Neural cell (in vitro differentiated cells): ENCODE results near the gene RBM6. TPM values are rescaled to one million over a fixed set of nuclear protein-coding genes. Genes with fewer than 3 reads are reported as not detected.

Experiments
- H2AFZ ChIP-seq: fragments of 200-600, 300-800 bp; sonication (generic), shearing (Covaris generic); 2 replicates; pipeline ENCODE4 v1.6.0; 2014; ENCODE audit warnings: low read depth, mild to moderate bottlenecking, antibody characterized with exemption, low read length, moderate library complexity
- H3F3A ChIP-seq: fragments of 200-600 bp; shearing (Covaris generic); 2 replicates; pipeline ENCODE4 v1.6.1; 2016; ENCODE audit warnings: mild to moderate bottlenecking, moderate library complexity, mixed read lengths, antibody characterized with exemption, low read length; ENCODE audit not compliant: insufficient read depth, poor library complexity, severe bottlenecking
- H3K27ac ChIP-seq: fragments of 200-600, 300-800 bp; sonication (generic), shearing (Covaris generic); 2 replicates; pipeline ENCODE4 v1.5.1; 2014; ENCODE audit warnings: mild to moderate bottlenecking, low read length, moderate library complexity
- H3K27me3 ChIP-seq: fragments of 300-800, 200-600 bp; sonication (generic), shearing (Covaris generic); 2 replicates; pipeline ENCODE4 v1.6.0; 2014; ENCODE audit warnings: mild to moderate bottlenecking, low read depth, low read length, moderate library complexity; ENCODE audit not compliant: insufficient read depth
- H3K36me3 ChIP-seq: fragments of 300-800, 200-600 bp; sonication (generic), shearing (Covaris generic); 2 replicates; pipeline ENCODE4 v1.5.1; 2014; ENCODE audit warnings: mild to moderate bottlenecking, antibody characterized with exemption, low read length, moderate library complexity; ENCODE audit not compliant: insufficient read depth
- H3K4me2 ChIP-seq: fragments of 300-800, 200-600 bp; sonication (generic), shearing (Covaris generic); 2 replicates; pipeline ENCODE4 v1.6.0; 2014; ENCODE audit warnings: mild to moderate bottlenecking, low read length
- H3K4me3 ChIP-seq: fragments of 300-800, 200-600 bp; sonication (generic), shearing (Covaris generic); 2 replicates; pipeline ENCODE4 v1.5.1; 2014; ENCODE audit warnings: mild to moderate bottlenecking, low read length, moderate library complexity
- H3K79me2 ChIP-seq: fragments of 200-600 bp; shearing (Covaris generic); replicated peaks from 2 replicates; pipeline ENCODE4 v1.6.0; 2014; ENCODE audit warnings: mild to moderate bottlenecking, low read length, moderate library complexity; ENCODE audit not compliant: insufficient read depth
- H3K9ac ChIP-seq: fragments of 300-800, 200-600 bp; sonication (generic), shearing (Covaris generic); 2 replicates; pipeline ENCODE4 v1.6.1; 2016; ENCODE audit warnings: mild to moderate bottlenecking, low read length, mixed read lengths
- H3K9me2 ChIP-seq: fragments of 200-600 bp; shearing (Covaris generic); 2 replicates; pipeline ENCODE4 v1.6.1; 2016; ENCODE audit warnings: mild to moderate bottlenecking, low read length, mixed read lengths; ENCODE audit not compliant: insufficient read depth
- H3K9me3 ChIP-seq: fragments of 200-600, 300-800 bp; sonication (generic), shearing (Covaris generic); 2 replicates; pipeline ENCODE4 v1.6.1; 2016; ENCODE audit warnings: mild to moderate bottlenecking, mixed run types, low read length, moderate library complexity, mixed read lengths
- H4K20me1 ChIP-seq: fragments of 200-600 bp; shearing (Covaris generic); 2 replicates; pipeline ENCODE4 v1.6.1; 2016; ENCODE audit warnings: mild to moderate bottlenecking, mixed run types; ENCODE audit not compliant: insufficient read depth
- EP300 ChIP-seq: fragments of 450-650 bp; conservative IDR thresholded peaks from 2 replicates; pipeline ENCODE4 v1.6.1; 2014; ENCODE audit warnings: antibody characterized with exemption, mild to moderate bottlenecking, moderate library complexity; ENCODE audit not compliant: poor library complexity, severe bottlenecking
- EZH2 ChIP-seq: fragments of 200-600, 300-800 bp; shearing (Covaris generic), sonication (generic); IDR thresholded peaks from 2 replicates; pipeline ENCODE4 v1.6.1; 2014; ENCODE audit warnings: antibody characterized with exemption, low read length, borderline replicate concordance, mild to moderate bottlenecking; ENCODE audit not compliant: insufficient read depth, poor library complexity, severe bottlenecking
- MXI1 ChIP-seq: fragments of 450-650 bp; conservative IDR thresholded peaks from 2 replicates; pipeline ENCODE4 v1.6.1; 2014; ENCODE audit warnings: antibody characterized with exemption, mild to moderate bottlenecking; ENCODE audit not compliant: poor library complexity, severe bottlenecking
- POLR2AphosphoS5 ChIP-seq: IDR thresholded peaks from 2 replicates; pipeline ENCODE4 v1.6.1; 2012
- RAD21 ChIP-seq: fragments of 450-650 bp; conservative IDR thresholded peaks from 2 replicates; pipeline ENCODE4 v1.6.1; 2014; ENCODE audit warnings: antibody characterized with exemption, mild to moderate bottlenecking, moderate library complexity
- SMC3 ChIP-seq: fragments of 450-650 bp; conservative IDR thresholded peaks from 2 replicates; pipeline ENCODE4 v1.6.1; 2014; ENCODE audit warnings: antibody characterized with exemption, mild to moderate bottlenecking, moderate library complexity; ENCODE audit not compliant: poor library complexity
- TAF1 ChIP-seq: IDR thresholded peaks from 2 replicates; pipeline ENCODE4 v1.6.1; 2012; ENCODE audit warnings: low read depth
- polyA plus RNA-seq: library from polyadenylated mRNA; depleted of rRNA; stranded (reverse); fragments of >200 nt; gene quantifications from 2 replicates; pipeline ENCODE4 v1.2.3, GENCODE V29; 2014
- TF ChIP-seq, protein P1 (sequence below): IDR thresholded peaks from 2 replicates; pipeline ENCODE4 v1.6.1; 2012; ENCODE audit warnings: borderline replicate concordance
- TF ChIP-seq, protein P2 (sequence below): fragments of 450-650 bp; IDR thresholded peaks from 2 replicates; pipeline ENCODE4 v1.5.1; 2014; ENCODE audit warnings: antibody characterized with exemption, mild to moderate bottlenecking, moderate library complexity; ENCODE audit not compliant: poor library complexity, severe bottlenecking

RBM6 gene
- polyA plus RNA-seq, 1 donor from 2014 or later: 177 TPM

DNA sequence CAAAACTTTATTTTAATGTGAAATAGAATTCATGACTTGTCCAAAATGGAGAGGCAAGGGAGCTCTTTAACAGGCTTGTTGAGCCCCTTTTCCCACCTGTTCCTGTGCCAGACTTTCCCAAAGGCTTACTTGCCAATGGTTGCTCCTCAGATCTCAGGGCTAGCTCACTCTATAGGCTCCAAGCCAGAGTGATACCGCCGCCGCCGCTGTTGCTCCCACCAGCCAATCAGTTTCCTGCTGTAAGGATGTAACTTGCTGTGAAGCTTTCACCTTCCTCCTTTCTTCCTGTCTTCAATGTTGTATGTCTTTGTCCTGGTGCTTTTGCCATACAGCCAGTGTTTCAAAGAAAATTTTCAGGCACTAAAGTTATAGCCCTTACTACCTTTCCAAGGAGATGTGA is 107.5 kb downstream of the RBM6 start (continued):
- TF ChIP-seq EZH2 (no peak), POLR2AphosphoS5 (no peak)

DNA sequence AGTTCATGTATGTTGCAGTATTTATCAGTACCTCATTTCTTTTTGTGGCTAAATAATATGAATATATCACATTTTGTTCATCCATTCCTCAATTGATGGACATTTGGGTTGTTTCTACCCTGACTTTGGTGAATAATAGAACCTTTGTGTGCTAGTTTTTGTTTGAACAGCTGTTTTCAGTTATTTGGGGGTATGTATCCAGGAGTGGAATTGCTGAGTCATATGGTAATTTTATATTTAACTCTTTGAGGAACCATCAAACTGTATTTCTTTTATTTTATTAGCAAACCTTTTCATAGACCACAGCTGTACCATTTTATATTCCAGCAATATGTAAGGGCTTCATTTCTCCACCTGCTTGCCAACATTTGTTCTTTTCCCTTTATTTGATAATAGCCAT is 110.4 kb downstream of the RBM6 start:
- Histone ChIP-seq H3K9ac (no peak overlapping the region), H3K36me3 (no peaks in the 10 kb centered on the region), H3K27me3 (no peaks in the 10 kb centered on the region), H2AFZ (no peak overlapping the region), H3K4me3 (no peak overlapping the region), H3K27ac (no peak overlapping the region), H3K4me2 (no peak overlapping the region), H3K79me2 (no peaks in the 10 kb centered on the region), H4K20me1 (no peaks in the 10 kb centered on the region), H3K9me3 (no peaks in the 10 kb centered on the region), H3K9me2 (no peaks in the 10 kb centered on the region), H3F3A (no peaks in the 10 kb centered on the region)
- TF ChIP-seq EZH2 (no peak), EP300 (no peak), SMC3 (no peak), MXI1 (no peak), TAF1 (no peak), POLR2AphosphoS5 (no peak), RAD21 (no peak)
- TF ChIP-seq, protein P1, sequence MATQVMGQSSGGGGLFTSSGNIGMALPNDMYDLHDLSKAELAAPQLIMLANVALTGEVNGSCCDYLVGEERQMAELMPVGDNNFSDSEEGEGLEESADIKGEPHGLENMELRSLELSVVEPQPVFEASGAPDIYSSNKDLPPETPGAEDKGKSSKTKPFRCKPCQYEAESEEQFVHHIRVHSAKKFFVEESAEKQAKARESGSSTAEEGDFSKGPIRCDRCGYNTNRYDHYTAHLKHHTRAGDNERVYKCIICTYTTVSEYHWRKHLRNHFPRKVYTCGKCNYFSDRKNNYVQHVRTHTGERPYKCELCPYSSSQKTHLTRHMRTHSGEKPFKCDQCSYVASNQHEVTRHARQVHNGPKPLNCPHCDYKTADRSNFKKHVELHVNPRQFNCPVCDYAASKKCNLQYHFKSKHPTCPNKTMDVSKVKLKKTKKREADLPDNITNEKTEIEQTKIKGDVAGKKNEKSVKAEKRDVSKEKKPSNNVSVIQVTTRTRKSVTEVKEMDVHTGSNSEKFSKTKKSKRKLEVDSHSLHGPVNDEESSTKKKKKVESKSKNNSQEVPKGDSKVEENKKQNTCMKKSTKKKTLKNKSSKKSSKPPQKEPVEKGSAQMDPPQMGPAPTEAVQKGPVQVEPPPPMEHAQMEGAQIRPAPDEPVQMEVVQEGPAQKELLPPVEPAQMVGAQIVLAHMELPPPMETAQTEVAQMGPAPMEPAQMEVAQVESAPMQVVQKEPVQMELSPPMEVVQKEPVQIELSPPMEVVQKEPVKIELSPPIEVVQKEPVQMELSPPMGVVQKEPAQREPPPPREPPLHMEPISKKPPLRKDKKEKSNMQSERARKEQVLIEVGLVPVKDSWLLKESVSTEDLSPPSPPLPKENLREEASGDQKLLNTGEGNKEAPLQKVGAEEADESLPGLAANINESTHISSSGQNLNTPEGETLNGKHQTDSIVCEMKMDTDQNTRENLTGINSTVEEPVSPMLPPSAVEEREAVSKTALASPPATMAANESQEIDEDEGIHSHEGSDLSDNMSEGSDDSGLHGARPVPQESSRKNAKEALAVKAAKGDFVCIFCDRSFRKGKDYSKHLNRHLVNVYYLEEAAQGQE: no peak
- TF ChIP-seq, protein P2, sequence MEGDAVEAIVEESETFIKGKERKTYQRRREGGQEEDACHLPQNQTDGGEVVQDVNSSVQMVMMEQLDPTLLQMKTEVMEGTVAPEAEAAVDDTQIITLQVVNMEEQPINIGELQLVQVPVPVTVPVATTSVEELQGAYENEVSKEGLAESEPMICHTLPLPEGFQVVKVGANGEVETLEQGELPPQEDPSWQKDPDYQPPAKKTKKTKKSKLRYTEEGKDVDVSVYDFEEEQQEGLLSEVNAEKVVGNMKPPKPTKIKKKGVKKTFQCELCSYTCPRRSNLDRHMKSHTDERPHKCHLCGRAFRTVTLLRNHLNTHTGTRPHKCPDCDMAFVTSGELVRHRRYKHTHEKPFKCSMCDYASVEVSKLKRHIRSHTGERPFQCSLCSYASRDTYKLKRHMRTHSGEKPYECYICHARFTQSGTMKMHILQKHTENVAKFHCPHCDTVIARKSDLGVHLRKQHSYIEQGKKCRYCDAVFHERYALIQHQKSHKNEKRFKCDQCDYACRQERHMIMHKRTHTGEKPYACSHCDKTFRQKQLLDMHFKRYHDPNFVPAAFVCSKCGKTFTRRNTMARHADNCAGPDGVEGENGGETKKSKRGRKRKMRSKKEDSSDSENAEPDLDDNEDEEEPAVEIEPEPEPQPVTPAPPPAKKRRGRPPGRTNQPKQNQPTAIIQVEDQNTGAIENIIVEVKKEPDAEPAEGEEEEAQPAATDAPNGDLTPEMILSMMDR: no peak

DNA sequence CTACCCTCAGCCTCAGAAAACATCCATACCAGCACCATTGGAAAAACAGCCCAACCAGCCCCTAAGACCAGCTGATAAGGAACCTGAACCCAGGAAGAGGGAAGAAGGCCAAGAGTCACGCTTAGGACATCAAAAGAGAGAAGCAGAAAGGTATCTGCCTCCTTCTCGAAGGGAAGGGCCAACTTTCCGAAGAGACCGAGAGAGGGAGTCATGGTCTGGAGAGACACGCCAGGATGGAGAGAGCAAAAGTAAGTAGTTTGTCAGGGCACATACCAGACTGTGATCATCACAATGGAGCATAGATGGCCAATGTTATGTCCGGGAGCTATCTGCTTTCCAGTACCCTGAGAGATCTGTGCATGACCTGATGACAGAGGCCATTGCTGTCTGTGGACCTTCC is 117.8 kb downstream of the RBM6 start:
- no peak overlapping the region for H3K4me3 ChIP-seq
- H2AFZ ChIP-seq: no peak overlapping the region
- no peak overlapping the region for H3K27ac ChIP-seq
- no peaks in the 10 kb centered on the region for H3K9me3 ChIP-seq
- H3K79me2 ChIP-seq: no peaks in the 10 kb centered on the region
- peaks cover 10% of the 10 kb centered on the region for H3K36me3 ChIP-seq
- H3K4me2 ChIP-seq: no peak overlapping the region
- no peaks in the 10 kb centered on the region for H4K20me1 ChIP-seq
- no peaks in the 10 kb centered on the region for H3K9me2 ChIP-seq
- no peaks in the 10 kb centered on the region for H3K27me3 ChIP-seq
- H3K9ac ChIP-seq: no peak overlapping the region
- H3F3A ChIP-seq: no peaks in the 10 kb centered on the region
- TF ChIP-seq RAD21: no peak
- no peak for TF ChIP-seq EZH2
- TF ChIP-seq, protein P1: no peak
- TF ChIP-seq MXI1: no peak
- TF ChIP-seq POLR2AphosphoS5: no peak
- no peak for TF ChIP-seq TAF1
- TF ChIP-seq, protein P2: no peak
- no peak for TF ChIP-seq SMC3
- TF ChIP-seq EP300: no peak
